NT2/D1 (cell line): ENCODE data around the gene AFF3.

Source experiments
- SUZ12 ChIP-seq: IDR thresholded peaks from 2 replicates; pipeline ENCODE4 v1.6.1; 2011; ENCODE audit not compliant: insufficient read length, insufficient read depth; ENCODE audit errors: extremely low read depth
- YY1 ChIP-seq: IDR thresholded peaks from 2 replicates; pipeline ENCODE4 v1.6.1; 2011; ENCODE audit not compliant: insufficient read length, insufficient read depth

DNA sequence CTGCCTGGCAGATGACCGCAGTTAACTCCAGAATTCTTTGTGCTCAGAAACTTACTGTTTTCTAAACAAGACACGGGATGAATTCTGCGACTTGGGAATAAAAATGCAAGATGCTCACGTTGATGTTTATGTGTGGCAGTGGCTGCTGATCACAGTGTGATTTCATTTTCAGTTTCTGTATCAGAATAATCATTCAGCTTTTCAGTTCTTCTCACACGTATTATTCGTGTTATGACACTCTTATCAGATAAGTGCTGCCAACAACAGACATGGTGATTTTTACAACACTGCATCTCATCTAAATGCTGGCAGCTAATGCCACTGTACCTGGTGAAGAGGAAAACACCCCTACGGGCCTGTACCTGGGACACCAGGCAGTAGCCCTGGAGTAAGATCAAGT lies 379.7 kb downstream of the AFF3 start:
- TF ChIP-seq YY1 (no peak), SUZ12 (no peak)
